Activated naive CD4-positive, alpha-beta T cell treated with Interleukin-2 at 50 U/mL for 16 hours (primary cell): ENCODE data around the gene PDP2.

Source experiments
- DNase-seq: peaks from one replicate; pipeline ENCODE4 v3.0.0-alpha.2; 2020

Gene PDP2

GRCh38 chr16:66880288-66881013 lies at the start of gene PDP2:
TSS of gene PDP2 (plus strand) at chr16:66880515. CDS start at chr16:66884285, 3,770 bp downstream.
- peak; percentile 90 for DNase-seq

GRCh38 chr16:66832190-66832589 lies 48.1 kb upstream of the PDP2 start:
- DNase-seq: no peak

- no peak for DNase-seq
Observed at GRCh38 chr16:66832661-66833305, 47.5 kb upstream of the PDP2 start.

DNA sequence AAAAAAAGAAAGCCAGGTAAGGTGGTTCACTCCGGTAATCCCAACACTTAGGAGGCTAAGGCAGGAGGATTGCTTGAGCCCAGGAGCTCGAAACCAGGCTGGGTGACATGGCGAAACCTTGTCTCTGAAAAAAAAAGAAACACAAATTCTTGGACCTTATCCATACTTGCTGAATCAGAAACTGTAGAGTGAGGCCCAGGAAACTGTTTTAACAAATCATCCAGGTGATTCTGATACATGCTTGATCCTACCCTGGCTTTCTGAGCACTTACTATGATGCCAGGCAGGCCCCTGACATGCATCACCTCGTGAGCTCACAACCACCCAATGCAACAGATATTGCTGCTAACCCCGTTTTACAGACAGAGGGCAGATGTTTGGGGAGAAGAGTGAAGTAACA lies 45.6 kb upstream of the PDP2 start:
- no peak for DNase-seq

GRCh38 chr16:66840883-66841282 lies 39.4 kb upstream of the PDP2 start:
- no peak for DNase-seq

DNA sequence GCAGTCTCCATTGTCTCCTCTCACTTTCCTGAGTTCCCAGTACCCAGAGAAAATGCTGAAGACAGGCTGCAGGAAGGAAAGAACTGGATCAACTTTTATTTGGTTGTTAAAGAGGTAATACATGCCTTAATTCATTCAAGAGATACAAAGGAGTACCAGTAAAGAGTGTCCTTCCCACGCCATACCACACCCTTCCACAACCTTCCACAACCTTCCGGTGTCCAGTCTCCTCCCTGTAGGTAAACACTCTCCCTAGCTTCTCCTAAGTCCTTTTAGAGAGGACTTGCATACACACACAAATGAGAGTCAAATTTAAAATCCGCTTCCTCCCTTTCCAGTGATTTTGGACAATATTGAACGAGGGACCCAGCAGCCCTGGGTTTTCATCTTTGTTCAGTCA lies 38.9 kb upstream of the PDP2 start:
- no peak for DNase-seq

DNA sequence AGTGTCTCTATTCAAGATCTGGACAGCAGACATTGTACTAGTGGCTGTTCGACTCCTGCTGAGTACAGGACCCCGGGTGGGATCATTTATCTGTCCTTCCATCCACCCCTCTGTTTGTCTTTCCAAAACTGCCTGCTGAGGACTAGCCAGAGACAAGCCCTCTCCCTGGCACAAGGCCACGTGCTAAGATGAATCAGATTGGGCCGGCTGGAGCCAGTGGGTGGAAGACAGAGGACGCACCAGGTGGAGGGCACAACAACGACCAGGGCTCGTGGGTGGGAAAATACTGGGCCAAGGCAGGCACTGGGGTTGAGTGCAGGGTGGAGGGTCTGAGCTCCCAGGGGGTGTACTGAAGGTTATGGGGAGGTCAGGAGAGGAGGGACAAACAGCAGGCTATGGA lies 37.5 kb upstream of the PDP2 start:
- DNase-seq: no peak

GRCh38 chr16:66843191-66843590 lies 37.1 kb upstream of the PDP2 start:
- DNase-seq: no peak

DNA sequence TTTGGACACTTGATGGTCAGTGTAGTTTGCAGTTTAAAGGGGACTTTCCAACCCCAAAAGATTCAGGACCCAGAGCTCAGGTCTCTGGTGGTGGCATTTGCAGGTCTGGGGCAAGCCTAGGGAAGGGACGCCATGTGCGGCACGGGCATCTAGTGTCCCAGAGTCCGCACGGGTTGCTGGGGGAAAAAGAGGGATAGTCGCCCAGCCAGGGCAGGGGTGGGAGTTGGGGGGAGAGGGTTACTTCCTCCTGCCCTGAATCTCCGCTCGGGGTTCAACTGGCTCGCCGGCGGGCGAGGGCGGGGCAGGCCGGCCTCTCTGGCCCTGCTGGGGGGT lies 36.3 kb upstream of the PDP2 start:
- DNase-seq: no peak

GRCh38 chr16:66844342-66845079 lies 35.8 kb upstream of the PDP2 start, which contains the start of gene CA7:
TSS of gene CA7 (plus strand) at chr16:66844414. CDS start at chr16:66844488, 74 bp downstream.
- DNase-seq: no peak

- no peak for DNase-seq
Observed at GRCh38 chr16:66845080-66845410, 35.3 kb upstream of the PDP2 start.

- DNase-seq: no peak
Observed at GRCh38 chr16:66845791-66846221, 34.5 kb upstream of the PDP2 start.

- no peak for DNase-seq
Observed at GRCh38 chr16:66846266-66846665, 34.0 kb upstream of the PDP2 start.

- DNase-seq: no peak
Observed at GRCh38 chr16:66846831-66847230, 33.5 kb upstream of the PDP2 start.

DNA sequence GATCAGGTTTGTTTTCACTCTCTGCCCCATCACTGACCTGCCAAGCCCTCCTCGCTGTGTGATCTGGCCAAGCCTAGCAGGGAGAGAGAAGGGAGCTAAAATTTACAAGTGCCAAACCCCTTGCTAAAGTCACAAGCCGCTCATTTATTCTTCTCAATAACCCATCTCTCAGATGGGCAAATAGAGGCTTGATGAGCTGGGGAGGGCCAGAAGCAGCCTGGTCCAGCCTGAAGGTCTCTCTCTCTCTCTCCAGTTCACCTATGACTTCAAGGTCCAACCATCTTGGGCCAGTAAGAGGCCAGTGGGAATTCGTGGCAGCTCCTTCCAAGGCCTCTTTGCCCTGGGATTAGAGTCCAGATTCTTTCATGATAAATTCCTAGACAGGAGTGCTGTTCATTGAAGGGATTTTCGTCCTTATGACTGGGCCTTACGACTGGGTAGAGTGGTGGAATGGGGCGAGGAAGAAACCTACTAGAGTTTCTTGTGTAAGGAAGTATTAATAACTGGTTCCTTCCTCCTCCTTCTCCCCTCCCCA lies 32.7 kb upstream of the PDP2 start:
- DNase-seq: no peak

GRCh38 chr16:66848172-66848571 lies 32.1 kb upstream of the PDP2 start:
- no peak for DNase-seq

DNA sequence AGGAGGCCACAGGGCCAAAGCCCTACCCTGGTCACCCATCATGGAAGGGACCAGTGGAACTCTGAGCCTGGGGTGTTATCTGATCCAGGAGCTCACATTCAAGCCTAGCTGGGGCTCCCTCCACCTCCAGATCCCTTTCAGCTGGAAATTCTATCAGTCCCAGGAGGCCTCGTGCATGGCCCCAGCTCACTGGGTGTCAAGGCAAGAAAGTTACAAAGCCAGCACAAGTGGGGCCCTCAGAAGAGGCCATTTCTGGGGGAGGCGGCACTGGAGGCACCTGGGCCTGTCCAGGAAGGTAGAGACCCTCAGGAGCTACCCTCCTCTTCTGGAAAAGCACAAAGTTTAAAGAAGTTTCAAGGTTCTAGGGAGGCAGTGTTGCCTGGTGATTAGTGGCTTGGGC lies 31.3 kb upstream of the PDP2 start:
- no peak for DNase-seq

- no peak for DNase-seq
Observed at GRCh38 chr16:66849549-66849948, 30.8 kb upstream of the PDP2 start.

GRCh38 chr16:66850115-66850815 lies 30.1 kb upstream of the PDP2 start:
- DNase-seq: no peak

DNA sequence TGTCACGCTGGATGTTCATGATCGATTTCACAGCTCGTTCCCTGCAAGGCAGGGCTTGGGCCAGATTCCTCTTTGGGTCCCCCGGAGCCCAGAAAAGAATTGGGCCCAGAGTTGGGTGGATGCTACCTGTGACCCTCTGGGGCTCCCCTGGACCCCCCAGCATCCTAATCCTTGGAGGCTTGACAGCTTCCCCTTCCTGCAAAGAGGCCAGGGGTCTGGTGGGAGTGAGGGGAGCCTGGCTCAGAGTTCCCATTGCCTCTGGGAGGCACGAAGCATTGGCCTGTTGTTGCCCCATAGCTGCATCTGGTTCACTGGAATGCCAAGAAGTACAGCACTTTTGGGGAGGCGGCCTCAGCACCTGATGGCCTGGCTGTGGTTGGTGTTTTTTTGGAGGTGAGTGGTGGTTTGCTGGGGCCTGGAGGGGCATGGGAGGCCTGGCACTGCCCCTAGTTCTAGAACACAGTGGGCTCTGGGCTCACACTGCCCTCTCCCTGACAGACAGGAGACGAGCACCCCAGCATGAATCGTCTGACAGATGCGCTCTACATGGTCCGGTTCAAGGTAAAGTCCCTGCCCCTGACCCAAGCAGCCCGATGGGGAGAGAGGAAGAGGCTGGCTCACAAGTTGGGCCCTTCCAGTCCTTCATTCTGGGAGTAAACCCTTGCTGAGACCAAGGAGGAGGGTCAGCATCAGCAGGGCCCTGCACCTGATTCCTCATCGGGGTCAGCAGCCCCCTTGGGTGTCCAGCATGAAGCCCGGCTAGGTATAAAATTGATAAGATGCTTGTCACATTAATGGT lies 28.9 kb upstream of the PDP2 start:
- DNase-seq: no peak

DNA sequence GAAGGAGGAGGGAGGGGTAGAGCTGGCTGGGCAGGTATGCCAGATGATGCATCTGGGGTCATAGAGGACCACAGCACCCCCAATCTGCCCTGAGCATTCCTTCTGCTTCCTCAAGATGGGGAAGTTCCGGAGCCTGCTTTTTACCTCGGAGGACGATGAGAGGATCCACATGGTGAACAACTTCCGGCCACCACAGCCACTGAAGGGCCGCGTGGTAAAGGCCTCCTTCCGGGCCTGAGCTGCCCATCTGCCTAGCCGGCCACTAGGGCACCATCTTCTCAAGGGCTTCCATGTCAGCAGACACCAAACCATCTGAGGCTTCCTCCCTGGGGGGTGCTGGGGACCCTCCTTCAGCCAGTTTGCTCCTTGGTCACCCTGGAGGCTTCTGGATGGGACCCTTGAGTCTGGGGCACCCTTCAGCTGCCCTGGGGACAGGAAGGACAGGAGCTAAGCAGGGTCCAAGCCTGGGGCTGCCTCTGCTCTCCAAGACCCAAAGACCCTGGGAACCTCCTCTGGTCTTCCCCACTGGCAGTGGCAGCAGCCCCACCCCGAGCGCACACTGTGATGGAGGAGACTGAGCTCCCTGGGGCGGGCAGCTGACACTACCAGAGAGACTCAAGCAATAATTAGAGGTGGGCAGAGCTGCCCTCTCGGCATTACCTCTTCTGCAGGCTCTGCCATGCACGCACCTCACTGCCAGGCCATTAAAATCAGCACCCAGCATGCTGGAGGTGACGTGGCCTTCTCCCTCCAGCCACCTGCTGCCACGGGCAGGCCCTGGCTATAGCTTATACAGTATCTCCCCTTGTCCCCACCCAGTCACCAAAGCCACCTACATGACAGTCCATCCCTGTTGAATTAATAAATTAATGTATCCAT lies 26.8 kb upstream of the PDP2 start:
- no peak for DNase-seq
